GM10847 (cell line): Measurements from ENCODE around the gene PCDHGA10.
"Not testable (repeated sequence)": the region's sequence is repeated elsewhere in the genome, so short reads cannot be mapped to it uniquely, and the experiment has no call there.

ENCODE experiments used
- POLR2A ChIP-seq: IDR thresholded peaks from 2 replicates; pipeline ENCODE4 v1.6.1; 2011; ENCODE audit not compliant: insufficient read length; ENCODE audit errors: extremely low read depth

PCDHGA10 gene

GRCh38 chr5:141413540-141414069, 818 bp downstream of the PCDHGA10 start:
- TF ChIP-seq POLR2A, result no peak

- not testable (repeated sequence) for TF ChIP-seq POLR2A
Observed at GRCh38 chr5:141417494-141418172, 4.8 kb downstream of the PCDHGA10 start, which contains the start of gene PCDHGB7. TSS of gene PCDHGB7 (plus strand) at chr5:141417677. CDS start at chr5:141417860, 183 bp downstream.

- no peak for TF ChIP-seq POLR2A
Observed at GRCh38 chr5:141419074-141419880, 6.5 kb downstream of the PCDHGA10 start.

- no peak for TF ChIP-seq POLR2A
Observed at GRCh38 chr5:141420855-141421488, 8.2 kb downstream of the PCDHGA10 start, which contains the start of gene PCDHGA11. TSS of gene PCDHGA11 (plus strand) at chr5:141421051. CDS start at chr5:141421228, 177 bp downstream.

- TF ChIP-seq POLR2A, result no peak
Observed at GRCh38 chr5:141421489-141421855, 8.7 kb downstream of the PCDHGA10 start.

- TF ChIP-seq POLR2A, result no peak
Observed at GRCh38 chr5:141422742-141423291, 10.0 kb downstream of the PCDHGA10 start.

GRCh38 chr5:141427783-141428426, 15.1 kb downstream of the PCDHGA10 start:
- no peak for TF ChIP-seq POLR2A

GRCh38 chr5:141430332-141431113, 17.7 kb downstream of the PCDHGA10 start, which contains the start of gene PCDHGA12:
TSS of gene PCDHGA12 (plus strand) at chr5:141430507. CDS start at chr5:141430760, 253 bp downstream.
- no peak for TF ChIP-seq POLR2A

- peak; percentile 14 for TF ChIP-seq POLR2A
Observed at GRCh38 chr5:141431286-141431685, 18.5 kb downstream of the PCDHGA10 start.

- no peak for TF ChIP-seq POLR2A
Observed at GRCh38 chr5:141434006-141434405, 21.2 kb downstream of the PCDHGA10 start.

- no peak for TF ChIP-seq POLR2A
Observed at GRCh38 chr5:141437221-141437620, 24.4 kb downstream of the PCDHGA10 start.

- no peak for TF ChIP-seq POLR2A
Observed at GRCh38 chr5:141439411-141440141, 26.8 kb downstream of the PCDHGA10 start.

- no peak for TF ChIP-seq POLR2A
Observed at GRCh38 chr5:141440341-141440740, 27.6 kb downstream of the PCDHGA10 start.
